Activated CD8-positive, alpha-beta memory T cell treated with anti-CD3 and anti-CD28 coated beads for 36 hours (primary cell): ENCODE data around the gene MYO5B. TPM values are rescaled to one million over a fixed set of nuclear protein-coding genes. Genes with fewer than 3 reads are reported as not detected.

Source experiments
- CTCF ChIA-PET: fragments of 350-600 bp; sonication (Branson Sonifier 250); formaldehyde crosslinking; loops from one replicate; lab custom pipeline; 2021; ENCODE audit warnings: antibody characterized with exemption; lab: Charles Lee
- POLR2A ChIA-PET: fragments of 350-600 bp; sonication (Branson Sonifier 250); formaldehyde crosslinking; loops from one replicate; lab custom pipeline; 2021; ENCODE audit warnings: antibody characterized with exemption; lab: Charles Lee
- total RNA-seq, 2 experiments: library from RNA; stranded (reverse); gene quantifications; one replicate each; pipeline ENCODE4 v1.2.3, GENCODE V29; 2021

Gene MYO5B
- total RNA-seq, 2 experiments from 2014 or later = not detected

DNA sequence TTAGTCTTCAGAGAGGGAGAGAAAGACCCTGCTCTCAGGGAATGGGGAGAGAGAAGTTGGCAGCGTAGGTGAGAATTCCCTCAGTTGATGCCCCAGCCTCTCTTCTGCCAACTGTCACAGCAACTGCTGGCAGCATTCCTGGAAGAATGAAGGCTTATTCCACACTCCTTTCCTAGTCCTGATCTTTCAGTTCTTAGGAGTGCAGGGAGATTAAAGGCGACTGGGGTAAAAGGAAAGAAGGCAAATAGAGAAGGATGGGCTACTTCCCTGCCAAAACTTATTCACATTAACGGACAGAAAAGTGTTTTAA is 315.7 kb downstream of the MYO5B start:
- ChIA-PET POLR2A (no interaction called here), CTCF (no interaction called here)

- ChIA-PET POLR2A (no interaction called here), CTCF (no interaction called here)
Measured at GRCh38 chr18:49878567-49879270, 316.2 kb downstream of the MYO5B start.

GRCh38 chr18:49878015-49878414 is 316.9 kb downstream of the MYO5B start:
- POLR2A ChIA-PET = no interaction called here
- CTCF ChIA-PET = no interaction called here

GRCh38 chr18:49876536-49876935 is 318.4 kb downstream of the MYO5B start:
- ChIA-PET POLR2A (no interaction called here), CTCF (no interaction called here)

DNA sequence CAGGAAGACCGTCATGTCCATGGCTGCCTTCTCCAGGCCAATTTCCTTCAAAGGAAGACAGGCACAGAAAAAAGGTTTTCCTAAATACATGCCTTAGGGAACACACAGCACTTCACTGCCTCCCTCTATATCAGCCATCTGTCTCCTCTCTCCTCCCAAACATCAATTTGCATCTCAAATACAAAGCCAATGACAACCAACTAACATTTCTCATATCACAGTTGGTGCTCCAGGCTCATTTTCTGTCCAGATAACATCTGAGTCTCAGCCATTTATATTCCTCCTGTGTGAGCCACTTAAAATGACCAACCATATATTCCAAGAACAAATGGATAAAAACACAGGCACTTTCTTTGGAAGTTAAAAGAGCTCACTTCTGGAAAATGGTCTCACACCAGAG is 319.2 kb downstream of the MYO5B start:
- ChIA-PET POLR2A (no interaction called here), CTCF (no interaction called here)

DNA sequence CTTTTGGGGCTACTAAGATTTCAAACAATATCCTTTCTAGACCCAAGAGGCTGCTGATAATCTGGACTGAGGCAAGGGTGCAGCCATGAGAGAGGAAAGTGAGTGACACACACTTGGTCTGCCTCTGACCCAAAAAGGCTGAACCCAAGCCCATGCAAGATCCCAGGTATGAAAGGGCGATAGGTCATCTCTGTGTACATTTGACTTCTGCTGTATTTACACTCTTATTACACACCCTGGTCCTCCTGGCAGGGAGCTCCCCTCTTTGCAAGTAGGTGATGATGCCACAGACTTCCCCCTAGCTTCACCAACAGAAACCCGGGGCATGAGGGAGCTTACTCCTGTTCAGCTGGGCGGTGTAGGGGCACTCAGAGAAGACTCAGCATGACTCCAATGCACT is 319.8 kb downstream of the MYO5B start:
- POLR2A ChIA-PET = no interaction called here
- CTCF ChIA-PET = no interaction called here

DNA sequence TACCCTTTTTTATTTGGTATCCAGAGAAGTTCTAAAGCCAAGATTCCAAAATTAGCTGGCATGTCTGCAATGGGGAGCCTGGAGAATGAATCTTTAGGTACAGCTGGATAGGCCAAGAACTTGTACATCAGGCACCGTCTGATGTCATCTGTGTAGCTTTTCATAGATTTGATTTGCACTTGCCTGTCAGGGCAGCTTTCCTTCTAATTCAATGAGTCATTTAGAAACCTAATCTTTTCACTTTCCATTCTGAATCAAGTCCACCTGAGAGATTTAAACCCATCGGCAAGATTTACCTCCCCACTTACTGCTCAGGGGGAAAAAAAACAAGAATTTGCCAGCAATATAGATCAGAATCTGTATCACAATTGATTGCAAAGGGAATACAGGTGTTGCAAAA is 320.7 kb downstream of the MYO5B start:
- CTCF ChIA-PET = no interaction called here
- POLR2A ChIA-PET = no interaction called here

GRCh38 chr18:49869354-49869753 is 325.6 kb downstream of the MYO5B start:
- POLR2A ChIA-PET = no interaction called here
- CTCF ChIA-PET = no interaction called here

- CTCF ChIA-PET = interaction anchor here (0.6 kb wide), 1 partner anchor 9 kb away, joined by 3 read pairs; no protein-coding TSS in a partner anchor
Measured at GRCh38 chr18:49866680-49867079, 328.3 kb downstream of the MYO5B start.

DNA sequence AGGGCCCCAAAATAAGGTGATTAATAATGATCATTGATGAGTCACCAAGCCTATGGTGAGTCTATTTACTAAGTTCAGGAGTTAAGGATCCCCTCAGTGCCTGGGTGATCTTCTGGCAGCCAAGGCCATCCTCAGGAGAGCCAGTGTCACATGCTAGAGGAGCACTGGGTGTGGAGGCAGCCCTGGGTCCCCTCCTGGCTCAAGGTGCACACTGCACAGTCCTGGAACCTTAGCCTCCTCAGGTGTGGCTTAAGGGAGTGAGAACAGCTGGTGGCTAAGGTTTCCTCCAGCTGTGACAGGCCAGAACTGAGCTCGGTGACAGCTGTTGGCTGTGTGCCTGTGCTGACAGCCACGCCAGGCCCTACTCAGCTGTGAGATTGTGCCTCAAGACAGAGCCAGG is 329.5 kb downstream of the MYO5B start:
- CTCF ChIA-PET = no interaction called here
- POLR2A ChIA-PET = no interaction called here

More at GRCh38 chr18:49866680-49867079, 328.3 kb downstream of the MYO5B start:
- POLR2A ChIA-PET = no interaction called here

DNA sequence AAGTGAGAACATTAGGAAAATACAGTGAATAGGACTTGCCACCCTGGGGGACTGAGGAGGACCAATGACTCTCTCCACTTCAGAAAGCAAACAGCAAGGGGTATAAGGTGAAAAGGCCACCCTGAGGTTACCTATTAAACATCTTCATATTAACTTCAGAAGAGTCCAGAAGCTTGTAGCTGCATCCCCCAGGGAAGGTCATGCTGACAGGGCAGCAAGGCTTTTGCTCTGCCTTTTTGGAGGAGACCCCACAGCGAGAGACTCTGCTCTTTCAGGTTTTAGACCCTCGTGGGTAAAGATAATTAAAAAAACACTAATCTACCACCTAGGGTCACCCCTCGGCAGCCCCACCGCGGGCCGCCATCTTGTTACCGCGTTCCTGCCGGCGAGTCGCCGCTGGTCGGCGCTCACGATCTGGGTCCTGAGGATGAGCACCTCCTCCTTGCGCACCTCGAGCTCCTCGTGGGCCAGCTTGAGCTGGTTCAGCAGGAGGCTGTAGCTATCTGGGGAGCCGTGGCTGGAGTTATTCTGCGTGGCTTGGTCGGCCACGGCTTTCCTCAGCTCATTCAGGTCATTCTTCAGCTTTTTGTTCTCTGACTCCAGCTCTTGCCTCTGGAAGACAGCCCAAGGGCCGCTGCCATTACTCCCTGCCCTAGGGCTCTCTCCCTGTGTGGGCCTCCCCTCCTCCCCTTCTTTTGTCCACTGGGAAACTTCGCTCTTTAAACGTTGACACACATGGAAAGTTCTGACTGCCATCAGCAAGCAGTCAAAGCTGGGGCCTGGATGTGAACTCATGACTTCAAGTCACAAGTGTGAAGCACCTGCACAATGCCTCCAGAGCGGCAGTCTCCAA is 331.0 kb downstream of the MYO5B start:
- ChIA-PET CTCF (no interaction called here), POLR2A (no interaction called here)

DNA sequence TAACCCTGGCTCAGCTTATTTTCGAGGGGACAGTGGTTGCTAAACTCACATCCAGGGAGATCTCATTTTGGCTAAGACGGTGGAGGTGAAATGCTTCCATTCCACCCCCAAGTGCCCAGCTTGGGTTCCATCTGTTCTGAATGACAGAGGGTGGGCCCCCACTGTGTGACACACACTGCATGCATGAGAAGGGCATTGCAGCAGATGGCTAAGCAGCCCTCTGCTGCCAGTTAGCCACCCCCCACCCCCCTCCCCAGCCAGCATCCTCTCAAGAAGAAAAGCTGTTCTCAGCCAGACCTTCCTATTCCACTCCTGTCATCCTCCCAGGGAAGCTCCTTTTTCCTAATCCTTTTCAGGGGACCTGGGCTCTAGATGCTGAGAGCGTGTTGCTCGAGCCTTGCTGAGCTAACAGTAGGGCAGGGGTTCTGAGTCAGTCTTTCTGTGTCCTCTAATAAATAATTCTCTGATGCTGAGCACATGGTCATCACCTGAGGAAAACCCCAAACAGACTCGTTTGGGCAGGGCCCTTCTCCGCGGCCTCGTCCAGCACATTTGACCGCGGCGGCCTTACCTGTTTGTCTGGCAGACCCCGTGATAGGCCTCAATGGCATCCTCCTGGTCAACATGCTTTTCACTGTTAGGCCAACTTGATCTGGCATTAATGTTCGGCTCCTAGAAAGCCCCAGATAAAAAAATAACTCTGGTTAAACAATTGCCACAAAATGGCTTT is 332.1 kb downstream of the MYO5B start:
- ChIA-PET POLR2A (no interaction called here), CTCF (interaction anchor here (0.6 to 6.9 kb wide), 2 partner anchors 290 to 353 kb away, joined by 4 to 53 read pairs; no protein-coding TSS in a partner anchor)

GRCh38 chr18:49861659-49862058 is 333.3 kb downstream of the MYO5B start:
- CTCF ChIA-PET = interaction anchor here (0.7 to 6.9 kb wide), 5 partner anchors 9 to 351 kb away, joined by 3 to 53 read pairs (median 3); no protein-coding TSS in a partner anchor

DNA sequence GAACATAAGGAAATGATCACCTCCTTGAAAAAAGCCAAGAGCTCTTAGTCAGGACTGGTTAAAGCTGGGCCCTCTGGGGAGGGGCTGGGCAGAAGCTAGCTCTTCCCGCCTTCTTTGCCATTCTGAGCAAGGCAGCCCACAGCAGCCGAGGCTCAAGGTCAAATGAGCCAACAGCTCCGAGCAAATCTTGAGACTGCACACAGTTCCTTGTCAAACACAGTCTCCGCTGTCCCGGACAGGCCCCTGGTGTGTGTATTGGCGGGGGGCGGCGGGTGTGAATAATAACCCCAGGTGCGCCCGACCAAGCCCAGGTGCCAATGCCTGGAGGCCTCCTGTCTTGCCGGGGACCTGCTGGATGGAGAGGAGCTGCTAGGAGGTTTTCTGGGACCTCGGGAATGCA is 335.2 kb downstream of the MYO5B start:
- POLR2A ChIA-PET = no interaction called here
- CTCF ChIA-PET = interaction anchor here (0.6 to 6.9 kb wide), 4 partner anchors 19 to 349 kb away, joined by 3 to 53 read pairs (median 4); no protein-coding TSS in a partner anchor

More at GRCh38 chr18:49861659-49862058, 333.3 kb downstream of the MYO5B start:
- POLR2A ChIA-PET = no interaction called here

- ChIA-PET CTCF (interaction anchor here (0.9 to 6.9 kb wide), 9 partner anchors 13 to 349 kb away, joined by 3 to 53 read pairs (median 4); no protein-coding TSS in a partner anchor), POLR2A (no interaction called here)
Measured at GRCh38 chr18:49859021-49859359, 336.0 kb downstream of the MYO5B start.

- ChIA-PET CTCF (interaction anchor here (0.6 to 6.9 kb wide), 11 partner anchors 9 to 348 kb away, joined by 3 to 53 read pairs (median 4); no protein-coding TSS in a partner anchor), POLR2A (no interaction called here)
Measured at GRCh38 chr18:49858309-49859020, 336.5 kb downstream of the MYO5B start.

DNA sequence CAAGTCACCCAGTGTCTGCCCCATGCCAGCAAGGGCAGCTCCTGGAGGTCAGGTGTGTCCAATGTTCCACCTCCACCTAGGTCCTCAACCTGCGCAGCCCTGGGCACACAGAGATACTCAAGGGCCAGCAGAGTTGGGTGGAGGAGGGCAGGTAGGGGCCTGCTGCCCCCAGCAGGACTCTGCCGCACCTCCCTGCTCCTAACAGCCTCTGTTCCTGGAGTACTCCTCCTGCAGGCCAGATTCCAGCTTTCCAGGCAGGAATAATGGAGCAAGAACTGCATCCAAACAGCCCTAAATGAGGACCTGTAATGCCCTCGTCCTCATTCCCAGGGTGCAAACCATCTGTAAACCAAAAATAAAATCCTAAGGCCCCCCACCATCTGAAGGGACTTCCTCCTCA is 337.2 kb downstream of the MYO5B start:
- POLR2A ChIA-PET = no interaction called here

GRCh38 chr18:49856496-49856895 is 338.5 kb downstream of the MYO5B start:
- CTCF ChIA-PET = interaction anchor here (0.9 to 6.9 kb wide), 2 partner anchors 346 kb away, joined by 4 to 53 read pairs; no protein-coding TSS in a partner anchor
- POLR2A ChIA-PET = no interaction called here

More for the DNA sequence above, 337.2 kb downstream of the MYO5B start:
- CTCF ChIA-PET = interaction anchor here (0.6 to 6.9 kb wide), 8 partner anchors 9 to 347 kb away, joined by 3 to 53 read pairs (median 3); no protein-coding TSS in a partner anchor
